Muscle layer of colon (tissue), 2 donors: Measurements from ENCODE around the gene ROPN1.
"Not testable (repeated sequence)": the region's sequence is repeated elsewhere in the genome, so short reads cannot be mapped to it uniquely, and the experiment has no call there.

Experiments
- H3K27ac ChIP-seq: one replicate; pipeline ENCODE4 v1.7.0; 2013; ENCODE audit warnings: low read depth, mild to moderate bottlenecking, low read length, moderate library complexity
- H3K27me3 ChIP-seq, 2 donors: one replicate each; pipeline ENCODE4 v1.7.0; 2013; ENCODE audit warnings: low read length in 2 of 2, mild to moderate bottlenecking in 2 of 2; ENCODE audit not compliant: insufficient read depth in 2 of 2, control insufficient read depth in 1 of 2
- H3K36me3 ChIP-seq: one replicate; pipeline ENCODE4 v1.7.0; 2013; ENCODE audit warnings: mild to moderate bottlenecking, low read length; ENCODE audit not compliant: insufficient read depth
- H3K4me1 ChIP-seq: one replicate; pipeline ENCODE4 v1.7.0; 2013; ENCODE audit warnings: mild to moderate bottlenecking, low read length; ENCODE audit not compliant: insufficient read depth
- H3K4me3 ChIP-seq, 2 donors: one replicate each; pipeline ENCODE4 v1.7.0; 2013; ENCODE audit warnings: low read length in 2 of 2, low read depth in 1 of 2, mild to moderate bottlenecking in 1 of 2, moderate library complexity in 1 of 2
- H3K9ac ChIP-seq: one replicate; pipeline ENCODE4 v1.7.0; 2013; ENCODE audit warnings: low read length
- H3K9me3 ChIP-seq: one replicate; pipeline ENCODE4 v1.7.0; 2013; ENCODE audit warnings: mild to moderate bottlenecking, low read length
- donor health status: abdominal sarcoma.
- donor health status: Adenocarcinoma of cecum.

The ROPN1 gene

DNA sequence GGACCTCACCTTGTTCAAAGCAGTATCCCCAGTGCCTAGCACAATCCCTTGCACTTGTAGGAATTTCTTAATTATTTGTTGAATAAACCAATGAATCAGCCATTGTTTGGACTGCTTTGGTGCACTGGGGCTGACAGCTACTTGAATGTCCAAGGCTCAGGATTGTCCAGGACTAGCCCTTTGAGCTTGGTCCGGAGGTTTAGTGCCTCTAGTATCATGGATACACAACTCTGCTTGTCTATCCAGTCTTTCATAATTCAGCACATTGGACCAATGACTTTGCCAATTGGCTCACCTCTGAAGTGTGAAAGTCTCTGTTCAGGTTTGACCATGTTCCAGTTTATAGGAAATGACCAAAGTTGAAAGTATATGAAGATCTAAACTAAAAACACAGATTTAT is 27.1 kb downstream of the ROPN1 start:
- not testable (repeated sequence) for H3K9ac ChIP-seq, H3K4me3 ChIP-seq, H3K27me3 ChIP-seq, H3K4me1 ChIP-seq, H3K9me3 ChIP-seq, H3K36me3 ChIP-seq, H3K27ac ChIP-seq

DNA sequence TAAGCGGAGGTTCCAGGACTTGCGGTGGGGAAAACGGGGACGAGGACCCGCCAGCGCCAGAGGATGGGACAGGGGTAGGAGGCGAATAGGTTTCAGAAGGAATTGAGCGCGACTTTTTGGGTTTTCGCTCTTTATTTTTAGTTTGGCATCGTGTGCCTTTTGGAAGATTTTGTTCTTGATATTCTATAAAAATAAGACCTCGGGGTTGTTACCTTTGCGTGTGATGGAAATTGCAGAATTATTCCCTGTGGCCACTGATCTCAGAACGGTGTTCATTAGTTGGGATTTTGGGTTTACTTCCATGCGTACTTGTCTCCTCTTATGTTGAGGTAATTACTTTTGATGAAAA is 30.4 kb downstream of the ROPN1 start:
- Histone ChIP-seq H3K4me1 (peaks cover 8% of the 10 kb centered on the region), H3K27ac (no peak overlapping the region), H3K27me3 (no peaks in the 10 kb centered on the region), H3K9me3 (no peaks in the 10 kb centered on the region), H3K9ac (peak overlapping the region; percentile 8), H3K36me3 (no peaks in the 10 kb centered on the region), H3K4me3 (peak overlapping the region in 1 of 2 donors; percentile 74)

DNA sequence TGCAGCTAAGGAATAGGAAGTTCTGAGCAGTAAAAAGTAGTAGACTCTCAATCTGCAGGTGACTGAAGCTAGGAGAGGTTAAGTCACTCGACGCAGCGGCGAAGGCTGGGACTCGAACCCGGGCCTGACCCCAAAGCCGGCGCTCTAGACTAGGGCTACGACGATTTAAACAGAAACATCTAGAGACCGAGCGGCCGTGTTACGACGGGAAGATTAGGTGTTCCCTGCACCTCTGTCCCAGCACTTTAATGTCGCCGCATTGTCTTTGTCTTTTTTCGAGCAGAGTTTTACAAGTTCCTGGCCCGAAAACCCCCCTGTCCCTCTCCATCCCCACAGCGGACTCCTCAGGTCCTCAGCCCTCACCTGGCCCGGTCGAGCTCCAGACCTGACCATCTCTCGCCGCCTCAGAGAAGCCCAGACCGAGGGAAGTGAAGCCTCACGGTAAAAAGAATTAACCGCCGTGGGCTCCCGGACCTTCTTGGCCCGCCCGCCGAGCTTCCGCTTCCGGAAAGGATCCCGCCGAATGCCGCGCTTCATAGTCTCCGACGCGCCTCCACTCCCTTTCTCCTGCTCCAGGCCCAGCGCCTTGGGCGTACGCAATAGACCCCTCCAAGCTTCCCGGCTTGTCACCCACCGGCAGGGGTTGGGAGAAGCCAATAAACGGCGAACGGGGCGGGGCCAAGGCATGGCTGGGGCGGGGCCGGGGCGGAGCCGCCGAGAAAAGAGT is 31.0 kb downstream of the ROPN1 start, which contains the start of gene CCDC14:
CCDC14 (minus strand) TSS at position 449 of the 727 bp plus-strand sequence; CDS start at position 393, 56 bp downstream.
- peaks cover 8% of the 10 kb centered on the region for H3K4me1 ChIP-seq
- H3K27me3 ChIP-seq = no peaks in the 10 kb centered on the region
- peak within 1 kb of the TSS; percentile 75 for H3K27ac ChIP-seq
- peak within 1 kb of the TSS; percentile 72 for H3K9ac ChIP-seq
- H3K4me3 ChIP-seq = peak within 1 kb of the TSS; percentile 74 to 81
- H3K9me3 ChIP-seq = no peaks in the 10 kb centered on the region
- H3K36me3 ChIP-seq = no peaks in the 10 kb centered on the region

DNA sequence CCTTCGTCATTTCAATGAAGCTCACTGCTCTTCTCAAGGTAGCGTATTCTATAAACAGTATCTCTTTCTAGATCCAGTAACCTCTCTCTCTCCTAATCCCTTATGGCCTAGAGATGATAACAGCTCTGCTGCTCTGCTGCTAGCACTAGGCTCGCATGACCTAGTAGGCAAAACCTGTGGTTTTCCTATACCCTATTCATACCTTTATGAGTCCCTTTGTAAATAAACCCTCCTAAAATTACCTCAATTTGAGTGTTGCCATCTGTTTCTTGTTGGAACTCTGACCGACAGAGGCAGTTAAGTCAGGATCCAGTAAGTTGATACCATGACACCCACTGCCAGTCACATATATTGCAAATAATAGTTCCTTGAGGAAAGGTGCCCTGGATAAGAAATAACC is 38.2 kb downstream of the ROPN1 start:
- Histone ChIP-seq H3K36me3 (peaks cover 21% of the 10 kb centered on the region), H3K27ac (no peak overlapping the region), H3K4me3 (no peak overlapping the region)

DNA sequence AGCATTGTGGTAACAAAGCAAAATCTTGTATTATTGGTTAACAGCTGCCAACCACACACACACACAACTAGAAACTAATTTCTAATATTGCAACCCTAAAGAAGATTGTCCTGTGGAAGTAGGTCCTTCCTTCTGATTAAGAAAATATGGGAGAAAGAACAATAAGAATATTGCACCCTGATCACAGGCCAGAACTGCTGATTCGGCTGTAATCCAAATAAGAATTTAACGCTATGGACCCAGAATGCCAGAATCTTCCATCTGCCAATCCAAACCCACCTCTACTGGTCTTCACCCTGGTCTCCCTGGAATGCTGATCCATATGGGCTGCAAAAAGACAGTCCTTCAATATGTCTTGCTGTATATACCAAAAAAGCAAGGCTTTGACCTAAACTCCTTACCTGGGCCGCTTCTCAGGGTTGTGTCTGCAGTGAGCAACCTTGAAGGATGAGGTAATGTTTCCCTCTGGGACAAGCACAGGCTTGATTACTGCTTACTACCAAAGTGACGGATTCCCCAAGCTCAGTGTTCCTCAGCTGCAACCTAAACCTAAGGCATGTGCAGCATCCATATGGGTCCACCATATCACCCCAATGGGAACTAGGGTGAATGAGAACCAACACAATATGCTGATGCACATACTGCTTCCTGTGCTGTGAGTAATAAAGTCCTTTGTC is 38.9 kb downstream of the ROPN1 start:
- H3K4me1 ChIP-seq = no peaks in the 10 kb centered on the region
- H3K9me3 ChIP-seq = no peaks in the 10 kb centered on the region
- no peak overlapping the region for H3K4me3 ChIP-seq
- no peak overlapping the region for H3K27ac ChIP-seq
- H3K36me3 ChIP-seq = peaks cover 27% of the 10 kb centered on the region
- H3K27me3 ChIP-seq = no peaks in the 10 kb centered on the region
- H3K9ac ChIP-seq = no peak overlapping the region

More for the DNA sequence above, 38.2 kb downstream of the ROPN1 start:
- Histone ChIP-seq H3K9me3 (no peaks in the 10 kb centered on the region), H3K9ac (no peak overlapping the region), H3K27me3 (no peaks in the 10 kb centered on the region), H3K4me1 (no peaks in the 10 kb centered on the region)

DNA sequence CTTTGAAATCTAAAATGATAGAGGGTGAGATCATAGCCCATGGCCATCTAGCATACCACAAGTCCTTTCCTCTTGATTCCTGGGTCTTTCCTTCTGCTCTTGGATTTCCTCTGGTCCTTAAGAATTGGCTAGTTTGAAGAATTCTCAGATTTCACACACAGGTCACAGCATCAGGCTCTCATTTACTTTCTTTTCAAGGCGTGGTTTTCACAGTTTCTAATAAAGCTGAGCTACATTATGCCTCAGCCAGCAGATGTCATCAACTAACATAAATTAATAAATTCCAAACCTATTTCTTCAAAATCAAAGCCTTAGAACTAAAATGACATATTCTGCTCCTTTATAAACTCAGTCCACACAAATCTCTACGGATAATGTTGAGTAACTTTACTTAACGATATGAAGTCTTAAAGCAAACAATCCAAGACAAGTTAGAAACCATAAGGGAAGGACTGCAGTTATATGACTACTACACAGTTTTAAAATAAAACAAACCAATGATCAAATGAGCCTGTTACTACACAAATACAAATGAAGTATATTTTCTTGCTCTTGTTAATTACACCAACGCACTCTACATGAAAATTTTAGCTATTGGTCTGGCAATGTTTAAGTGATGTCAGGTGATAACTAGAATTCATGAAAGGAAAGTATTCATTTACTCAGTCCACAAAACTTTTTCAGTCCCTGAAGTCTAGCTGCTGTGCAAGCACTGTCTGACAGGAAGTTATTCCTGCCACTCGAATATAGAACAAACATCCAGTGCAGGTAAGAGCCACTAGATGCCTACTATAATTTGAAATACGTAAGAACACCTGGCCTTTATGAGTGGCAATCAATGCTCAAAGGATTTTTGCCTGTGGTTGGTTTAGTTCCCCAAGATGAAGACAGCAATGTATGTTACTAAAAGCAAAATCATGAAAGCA is 40.1 kb downstream of the ROPN1 start:
- Histone ChIP-seq H3K27me3 (no peaks in the 10 kb centered on the region), H3K27ac (no peak overlapping the region), H3K36me3 (peaks cover 31% of the 10 kb centered on the region), H3K9ac (no peak overlapping the region), H3K9me3 (no peaks in the 10 kb centered on the region), H3K4me1 (no peaks in the 10 kb centered on the region), H3K4me3 (no peak overlapping the region)

DNA sequence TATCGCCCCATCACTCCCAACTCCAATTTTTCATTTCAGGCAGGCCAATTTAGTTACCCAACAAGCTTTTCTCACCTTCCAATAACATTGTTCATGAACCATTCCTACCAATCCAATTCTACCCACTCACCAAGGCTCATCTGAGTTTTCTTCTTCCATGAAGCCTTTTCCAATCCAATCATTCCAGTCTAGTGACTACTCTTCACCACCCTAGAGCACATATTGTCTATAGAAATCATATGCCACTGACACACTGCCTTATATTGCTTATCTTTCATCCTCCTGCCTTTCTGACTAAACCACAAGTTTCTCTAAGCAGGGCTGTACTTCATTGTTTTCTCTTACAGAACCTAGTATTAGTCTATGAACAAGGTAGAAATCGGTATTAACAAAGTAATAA is 42.3 kb downstream of the ROPN1 start:
- Histone ChIP-seq H3K4me3 (no peak overlapping the region), H3K36me3 (peaks cover 27% of the 10 kb centered on the region), H3K27me3 (no peaks in the 10 kb centered on the region), H3K9ac (no peak overlapping the region), H3K27ac (no peak overlapping the region), H3K9me3 (no peaks in the 10 kb centered on the region), H3K4me1 (no peaks in the 10 kb centered on the region)

DNA sequence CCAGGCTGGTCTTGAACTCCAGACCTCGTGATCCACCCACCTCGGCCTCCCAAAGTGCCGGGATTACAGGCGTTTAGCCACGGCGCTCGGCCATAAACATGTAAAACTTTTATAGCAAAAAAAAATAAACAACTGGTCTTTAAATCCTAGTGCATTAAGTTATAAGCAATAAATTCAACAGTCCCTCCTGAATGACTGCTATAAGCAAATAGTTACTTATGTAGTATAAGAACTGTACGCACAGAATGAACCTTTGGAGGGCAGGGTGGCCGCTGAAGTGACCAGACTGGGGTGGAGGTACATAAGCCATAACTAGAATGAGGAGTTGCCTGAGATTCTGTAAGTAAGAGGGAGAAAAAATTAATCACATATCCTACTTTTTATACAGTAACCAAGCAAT is 43.5 kb downstream of the ROPN1 start:
- Histone ChIP-seq H3K4me3 (no peak overlapping the region), H3K36me3 (peaks cover 31% of the 10 kb centered on the region)

DNA sequence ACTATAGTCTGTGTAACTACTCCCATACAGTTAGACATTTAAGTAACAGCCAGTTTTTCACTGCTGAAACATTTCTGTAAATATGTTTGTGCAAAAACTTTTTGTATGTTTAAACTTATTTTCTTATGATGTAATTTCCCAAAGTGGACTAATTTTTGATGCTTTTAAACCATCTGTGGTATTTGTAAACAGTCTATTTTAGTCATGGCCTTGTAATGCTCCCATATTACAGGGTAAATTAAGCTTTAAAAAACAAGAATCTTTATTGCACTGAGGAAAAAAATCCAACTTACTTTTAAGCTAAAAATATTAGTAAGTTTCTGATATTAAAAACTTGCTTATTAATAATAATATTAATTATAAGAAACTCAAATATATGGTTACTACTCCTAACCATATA is 44.4 kb downstream of the ROPN1 start:
- H3K36me3 ChIP-seq = peaks cover 25% of the 10 kb centered on the region
- H3K27ac ChIP-seq = no peak overlapping the region
- H3K4me1 ChIP-seq = no peaks in the 10 kb centered on the region
- no peak overlapping the region for H3K4me3 ChIP-seq
- no peak overlapping the region for H3K9ac ChIP-seq
- H3K27me3 ChIP-seq = no peaks in the 10 kb centered on the region
- H3K9me3 ChIP-seq = no peaks in the 10 kb centered on the region

More for the DNA sequence above, 43.5 kb downstream of the ROPN1 start:
- Histone ChIP-seq H3K27ac (no peak overlapping the region), H3K4me1 (no peaks in the 10 kb centered on the region), H3K9ac (no peak overlapping the region), H3K27me3 (no peaks in the 10 kb centered on the region), H3K9me3 (no peaks in the 10 kb centered on the region)

DNA sequence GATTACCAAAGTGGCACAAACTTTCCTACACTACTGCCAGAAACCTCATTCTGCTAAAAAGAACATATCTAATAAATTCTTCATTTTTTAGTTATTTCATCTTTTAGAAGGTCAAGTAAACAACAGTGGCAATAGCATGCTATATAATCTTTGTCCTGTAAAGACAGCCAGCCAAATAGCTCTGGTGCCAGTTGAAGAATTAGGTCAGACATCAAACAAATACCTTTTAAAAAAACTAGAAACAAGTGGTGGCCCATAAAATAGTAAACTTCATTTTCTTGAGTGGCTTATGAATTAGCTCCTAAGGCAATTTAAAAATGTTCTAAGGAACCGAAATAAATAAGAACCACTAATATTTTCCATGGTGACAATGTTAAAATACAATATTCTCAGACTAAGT is 50.4 kb downstream of the ROPN1 start:
- Histone ChIP-seq H3K36me3 (peaks cover 10% of the 10 kb centered on the region), H3K9ac (no peak overlapping the region)

DNA sequence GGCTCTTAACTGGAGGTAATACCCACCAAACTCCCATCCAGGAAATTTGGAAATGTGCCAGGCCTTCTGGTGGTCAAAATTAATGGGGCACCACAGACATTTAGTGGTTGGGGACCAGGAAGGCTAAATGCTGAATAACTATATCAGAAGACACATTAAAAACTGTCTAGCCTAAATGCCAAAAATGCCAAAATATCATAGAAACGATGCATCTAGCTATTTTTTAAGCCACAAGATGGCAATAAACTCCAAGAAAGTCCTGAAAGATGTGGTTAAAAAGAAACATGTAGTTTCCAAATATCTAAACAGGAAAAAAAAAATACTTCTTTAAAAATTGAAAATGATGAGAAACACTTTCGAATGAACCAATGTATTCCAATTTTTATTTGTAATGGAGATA is 50.8 kb downstream of the ROPN1 start:
- Histone ChIP-seq H3K9ac (no peak overlapping the region), H3K9me3 (no peaks in the 10 kb centered on the region), H3K27me3 (no peaks in the 10 kb centered on the region), H3K4me1 (no peaks in the 10 kb centered on the region), H3K4me3 (no peak overlapping the region), H3K36me3 (peaks cover 9% of the 10 kb centered on the region), H3K27ac (no peak overlapping the region)

More for the DNA sequence above, 50.4 kb downstream of the ROPN1 start:
- Histone ChIP-seq H3K27ac (no peak overlapping the region), H3K4me3 (no peak overlapping the region), H3K9me3 (no peaks in the 10 kb centered on the region), H3K27me3 (no peaks in the 10 kb centered on the region), H3K4me1 (no peaks in the 10 kb centered on the region)
